Stimulated activated CD8-positive, alpha-beta memory T cell treated with anti-CD3 and anti-CD28 coated beads, Interleukin-12 subunit alpha, Interleukin-12 subunit beta, amount 100 ng/mL, for 24 hours (primary cell): Measurements from ENCODE around the gene PDE4DIP.
"Not testable (repeated sequence)": the region's sequence is repeated elsewhere in the genome, so short reads cannot be mapped to it uniquely, and the experiment has no call there.

Source experiments
- DNase-seq: peaks from one replicate; pipeline ENCODE4 v3.0.0-alpha.2; 2020; ENCODE audit errors: extremely low read depth

Gene PDE4DIP

DNA sequence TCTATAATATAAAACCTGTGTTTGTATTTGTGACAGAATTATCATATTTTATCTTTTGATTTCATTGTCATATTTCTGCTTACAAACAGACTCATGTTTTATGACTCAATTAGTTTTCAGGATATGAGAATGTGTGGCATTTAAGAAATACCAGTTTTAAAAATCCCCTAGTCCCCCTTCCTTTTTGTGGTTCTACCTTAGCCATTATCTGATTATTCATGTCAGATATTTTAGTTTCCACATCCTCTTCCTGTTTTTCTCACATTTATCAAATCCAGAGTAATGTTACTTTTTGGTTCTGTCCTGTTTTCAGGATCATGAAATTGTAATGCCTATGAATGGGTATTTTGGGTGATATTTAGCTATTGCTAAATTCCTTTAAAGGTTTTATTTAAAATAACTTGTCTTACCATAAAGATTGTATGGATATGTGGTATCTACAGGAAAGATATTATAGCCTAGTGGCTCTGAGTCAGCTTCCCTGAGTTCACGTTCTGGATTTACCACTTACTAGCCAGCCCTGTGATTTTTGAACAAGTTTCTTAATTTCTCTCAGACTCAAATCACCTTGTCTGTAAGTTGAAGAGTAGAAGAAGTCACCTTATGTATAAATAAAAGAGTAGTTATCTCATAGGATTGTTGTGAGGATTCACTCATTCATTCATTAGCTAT lies 131.8 kb downstream of the PDE4DIP start:
- DNase-seq = not testable (repeated sequence)

DNA sequence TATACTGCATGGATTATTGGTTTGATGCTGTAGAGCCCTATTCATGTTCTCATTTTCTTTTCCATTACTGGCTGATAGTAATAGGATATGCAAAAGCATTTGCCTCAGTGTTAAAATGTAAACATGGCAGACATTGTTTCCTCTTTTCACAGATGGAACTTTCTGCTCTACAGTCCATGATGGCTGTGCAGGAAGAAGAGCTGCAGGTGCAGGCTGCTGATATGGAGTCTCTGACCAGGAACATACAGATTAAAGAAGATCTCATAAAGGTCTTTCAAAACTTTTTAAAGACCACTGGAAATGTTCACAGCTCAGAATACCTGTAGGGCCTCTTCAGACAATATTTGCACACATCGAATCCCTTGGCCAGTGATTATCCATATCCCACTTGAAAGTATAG lies 133.6 kb downstream of the PDE4DIP start:
- DNase-seq = not testable (repeated sequence)

DNA sequence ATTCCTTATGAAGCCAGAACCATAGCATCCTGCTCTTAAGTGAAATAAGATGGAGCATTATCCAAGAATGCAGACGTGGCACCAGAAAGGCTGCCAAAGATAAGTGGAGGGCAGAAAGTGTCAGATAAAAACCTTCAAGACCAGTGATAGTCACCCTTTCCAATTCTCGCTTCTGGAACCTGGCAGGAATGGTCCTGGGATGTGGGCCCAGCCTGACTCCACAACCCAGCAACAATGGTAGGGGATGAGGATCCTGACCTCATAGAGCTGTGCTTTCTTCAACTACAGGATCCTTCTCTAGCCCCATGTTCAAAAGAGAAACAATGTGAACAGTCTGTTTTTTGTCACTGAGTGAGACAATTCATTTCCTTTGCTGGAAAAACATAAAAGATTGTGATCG lies 145.2 kb downstream of the PDE4DIP start:
- not testable (repeated sequence) for DNase-seq

DNA sequence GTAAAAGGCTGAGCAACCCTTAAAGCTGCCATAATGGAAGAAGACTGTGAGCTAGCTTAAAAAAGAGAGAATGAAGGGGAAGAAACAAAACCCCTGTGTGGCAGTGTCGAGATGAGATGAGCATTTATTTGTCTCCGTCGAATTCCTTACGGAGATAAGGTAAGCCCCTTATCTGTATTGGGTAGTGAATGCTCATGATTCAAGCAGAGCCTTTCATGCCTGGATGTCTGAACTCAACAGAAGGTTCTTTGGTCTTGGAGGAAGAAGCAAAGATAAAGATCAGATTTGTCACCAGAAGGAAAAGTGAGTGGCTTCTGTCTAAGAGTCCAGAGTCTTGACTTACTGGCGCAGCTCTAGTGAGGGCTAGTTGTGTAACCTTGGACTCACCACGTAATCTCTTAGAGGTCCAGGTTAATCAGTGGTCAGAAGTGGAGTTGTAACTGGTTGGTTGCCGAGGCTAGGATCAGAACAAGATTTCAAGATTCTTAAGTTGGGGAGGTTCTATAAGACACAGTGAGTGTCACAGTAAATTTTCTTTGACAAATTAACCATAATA lies 146.1 kb downstream of the PDE4DIP start:
- DNase-seq = not testable (repeated sequence)

DNA sequence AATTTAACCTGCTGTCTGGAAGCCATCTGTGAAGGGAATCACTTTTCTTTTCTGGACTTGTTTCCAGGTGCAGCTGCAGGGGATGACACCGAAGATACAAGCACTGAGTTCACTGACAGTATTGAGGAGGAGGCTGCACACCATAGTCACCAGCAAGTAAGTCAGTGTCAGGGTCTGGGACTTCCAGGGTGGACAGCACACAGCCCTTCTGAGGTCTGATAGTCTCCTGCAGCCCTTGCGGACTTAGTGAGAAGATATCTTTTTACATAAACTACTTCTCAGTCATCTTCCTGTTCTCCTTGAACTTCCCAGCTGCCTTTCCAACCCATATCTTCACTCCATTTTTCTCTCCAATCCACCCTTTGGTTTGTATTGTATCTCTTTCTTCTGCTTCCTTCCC lies 147.6 kb downstream of the PDE4DIP start:
- DNase-seq = not testable (repeated sequence)

DNA sequence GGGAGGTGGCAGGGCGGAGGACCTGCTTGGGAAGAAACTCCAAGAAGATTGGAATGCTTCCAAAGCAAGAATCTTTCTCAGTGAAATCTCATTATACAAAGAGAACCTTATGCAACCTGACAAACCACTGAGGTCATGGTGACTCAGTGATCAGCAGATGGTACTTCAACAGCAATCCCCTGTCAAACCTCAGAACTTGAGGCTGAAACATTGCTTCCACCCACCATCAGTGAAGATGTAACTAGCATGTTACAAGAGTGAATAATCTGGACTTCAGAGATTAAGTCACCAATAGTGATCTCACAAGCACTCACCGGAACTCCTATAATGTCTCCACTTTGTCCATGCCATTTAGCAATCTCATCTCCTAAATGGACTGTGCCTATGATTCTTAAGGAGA lies 148.1 kb downstream of the PDE4DIP start:
- DNase-seq = not testable (repeated sequence)

DNA sequence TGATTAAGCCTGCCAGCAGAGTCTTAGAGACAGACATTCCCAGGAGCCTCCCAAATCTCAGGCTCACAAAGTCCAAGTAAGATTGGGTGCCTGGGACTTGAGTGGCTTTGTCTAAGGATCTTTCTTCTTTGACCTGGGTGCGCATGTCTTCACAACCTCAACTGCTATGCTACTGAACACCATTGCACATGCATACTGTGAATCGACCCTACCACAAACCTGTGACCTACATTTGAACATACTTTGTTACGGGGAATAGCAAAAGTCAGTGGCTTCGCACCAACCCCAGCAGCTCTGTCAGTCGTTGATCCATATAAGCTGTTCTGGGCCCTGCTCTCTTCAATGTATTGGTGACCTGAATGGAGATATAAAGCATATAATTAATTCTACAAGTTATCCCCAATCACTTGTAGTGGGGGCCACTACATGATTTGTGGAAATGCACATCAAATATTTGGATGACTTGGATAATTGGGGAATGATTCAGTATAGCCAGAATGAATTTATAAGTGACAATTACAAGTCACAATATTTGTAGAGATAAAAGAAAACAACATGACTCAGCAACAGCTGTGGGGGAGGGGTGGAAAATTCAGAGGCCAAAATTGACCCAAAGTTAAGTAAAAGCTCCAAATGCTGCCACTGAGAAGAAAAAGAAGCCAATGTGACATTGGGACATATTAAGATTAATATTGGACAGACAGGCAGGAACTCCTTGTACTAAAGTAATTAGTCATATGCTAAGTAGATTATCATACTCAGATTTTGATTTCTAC lies 152.4 kb downstream of the PDE4DIP start:
- DNase-seq = not testable (repeated sequence)

DNA sequence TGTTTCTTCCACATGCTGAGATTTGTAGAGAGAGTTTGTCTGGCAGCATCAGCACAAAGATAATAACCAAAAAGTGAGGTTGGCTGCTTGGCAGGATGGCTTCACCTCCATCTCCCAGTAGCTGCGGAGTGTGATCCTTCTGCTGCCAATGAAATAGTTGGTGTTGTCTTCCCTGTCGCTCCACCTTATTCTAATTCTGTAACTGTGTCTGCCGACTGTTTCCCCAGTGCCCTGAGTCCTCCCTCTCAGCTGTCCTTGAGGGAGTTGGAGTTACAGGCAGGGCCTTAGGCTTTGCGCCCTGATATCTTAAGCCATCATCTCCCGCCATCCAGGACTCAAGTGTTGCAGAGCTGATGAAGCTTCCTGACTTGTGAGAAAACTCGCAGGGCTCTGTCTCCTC lies 153.2 kb downstream of the PDE4DIP start:
- DNase-seq = not testable (repeated sequence)

DNA sequence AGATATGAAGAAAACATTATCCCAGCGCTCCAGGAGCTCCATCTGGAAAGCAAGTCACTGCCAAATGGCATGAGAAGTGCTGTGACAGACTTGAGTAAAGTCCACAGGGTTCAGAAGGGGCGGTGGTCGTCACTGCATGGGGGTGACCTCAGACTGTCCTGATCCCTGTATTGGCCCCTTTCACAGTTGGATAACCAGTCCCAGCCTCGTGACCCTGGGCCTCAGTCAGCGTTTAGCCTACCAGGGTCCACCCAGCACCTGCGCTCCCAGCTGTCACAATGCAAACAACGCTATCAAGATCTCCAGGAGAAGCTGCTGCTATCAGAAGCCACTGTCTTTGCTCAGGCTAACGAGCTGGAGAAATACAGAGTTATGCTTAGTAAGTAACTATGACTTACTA lies 158.4 kb downstream of the PDE4DIP start:
- DNase-seq = not testable (repeated sequence)

DNA sequence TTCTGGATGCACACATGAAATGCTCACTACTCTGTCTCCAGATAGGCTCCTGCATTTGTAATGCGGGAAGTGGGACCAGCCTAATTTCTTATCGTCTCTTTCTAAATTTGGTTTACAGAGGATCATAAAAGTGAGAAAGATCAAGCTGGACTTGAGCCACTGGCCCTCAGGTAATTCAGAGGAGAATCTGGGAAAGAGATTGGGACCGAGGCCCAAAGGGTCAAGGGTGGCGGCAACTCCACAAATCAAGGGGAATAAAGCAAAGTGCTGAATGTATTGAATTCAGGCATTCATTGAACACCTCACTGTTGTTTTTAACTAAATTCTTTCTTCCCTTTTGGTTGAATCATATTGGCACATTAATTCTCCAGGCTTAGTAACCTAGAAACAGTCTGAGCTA lies 164.1 kb downstream of the PDE4DIP start:
- DNase-seq = not testable (repeated sequence)

DNA sequence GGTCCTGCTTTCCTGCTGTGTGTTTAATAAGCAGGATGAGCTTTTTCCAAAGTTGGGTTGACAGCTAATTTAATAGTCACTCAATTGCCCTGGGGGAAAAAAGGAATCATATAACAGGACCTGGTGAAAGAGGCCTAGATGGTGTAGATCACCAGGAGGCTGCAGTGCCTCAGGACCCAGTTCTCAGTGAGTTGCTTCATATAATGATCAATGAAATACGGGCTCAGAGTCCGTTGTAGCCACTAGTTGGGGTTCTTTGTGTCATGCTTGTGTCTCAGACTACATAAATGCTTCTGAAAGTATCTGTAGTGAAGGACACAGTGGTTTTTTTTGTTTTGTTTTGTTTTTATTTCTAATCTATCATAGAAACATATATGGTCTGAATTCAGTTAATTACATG lies 164.5 kb downstream of the PDE4DIP start:
- DNase-seq = not testable (repeated sequence)

DNA sequence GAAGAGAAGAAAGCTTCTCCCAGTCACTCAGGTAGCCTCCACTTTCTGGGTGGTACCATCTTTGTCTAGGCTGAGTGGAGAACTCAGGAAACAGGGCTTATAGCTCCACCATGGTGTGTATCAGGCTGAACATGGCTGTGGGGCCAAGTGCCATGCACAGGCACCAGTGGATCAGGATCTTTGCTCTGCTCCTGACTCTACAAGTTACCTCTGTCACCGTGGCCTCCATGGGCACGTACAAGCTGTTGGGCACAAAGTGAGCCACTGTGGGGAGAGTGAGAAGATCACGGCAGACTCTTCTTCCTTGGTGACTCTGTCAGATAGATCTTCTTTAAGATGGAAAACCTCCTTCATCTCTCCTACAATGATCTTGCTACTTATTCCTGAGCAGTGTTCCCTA lies 165.5 kb downstream of the PDE4DIP start:
- DNase-seq = not testable (repeated sequence)

DNA sequence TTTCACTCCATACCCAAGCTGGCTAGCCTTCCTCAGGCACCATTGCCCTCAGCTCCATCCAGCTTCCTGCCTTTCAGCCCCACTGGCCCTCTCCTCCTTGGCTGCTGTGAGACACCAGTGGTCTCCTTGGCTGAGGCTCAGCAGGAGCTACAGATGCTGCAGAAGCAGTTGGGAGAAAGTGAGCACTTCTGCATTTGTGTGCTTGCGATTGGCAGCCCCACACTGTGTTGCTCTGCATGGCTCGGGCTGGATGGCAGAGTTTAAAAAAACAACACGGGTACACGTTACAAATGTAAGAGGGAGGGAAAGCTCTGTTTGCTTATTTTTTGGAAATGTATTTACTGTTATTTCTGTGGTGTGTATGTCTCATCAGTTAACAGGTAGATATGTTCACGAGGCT lies 168.4 kb downstream of the PDE4DIP start:
- DNase-seq = not testable (repeated sequence)

DNA sequence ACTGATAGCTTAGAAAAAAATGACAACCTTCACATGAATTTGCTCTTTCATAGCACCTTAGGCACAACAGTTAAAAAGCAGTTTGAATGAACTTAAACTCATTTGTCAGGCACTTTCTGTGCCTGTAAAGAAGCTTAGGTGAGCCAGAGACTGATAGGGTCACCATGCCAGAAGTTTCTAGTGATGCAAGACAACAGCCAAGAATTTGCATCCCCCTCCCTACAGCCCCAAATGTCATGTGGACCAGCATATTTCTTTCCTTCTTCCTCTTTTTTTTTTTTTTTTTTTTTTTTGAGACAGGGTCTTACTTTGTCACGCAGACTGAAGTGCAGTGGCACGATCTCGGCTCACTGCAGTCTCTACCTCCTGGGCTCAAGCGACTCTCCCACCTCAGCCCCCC lies 169.3 kb downstream of the PDE4DIP start:
- not testable (repeated sequence) for DNase-seq

DNA sequence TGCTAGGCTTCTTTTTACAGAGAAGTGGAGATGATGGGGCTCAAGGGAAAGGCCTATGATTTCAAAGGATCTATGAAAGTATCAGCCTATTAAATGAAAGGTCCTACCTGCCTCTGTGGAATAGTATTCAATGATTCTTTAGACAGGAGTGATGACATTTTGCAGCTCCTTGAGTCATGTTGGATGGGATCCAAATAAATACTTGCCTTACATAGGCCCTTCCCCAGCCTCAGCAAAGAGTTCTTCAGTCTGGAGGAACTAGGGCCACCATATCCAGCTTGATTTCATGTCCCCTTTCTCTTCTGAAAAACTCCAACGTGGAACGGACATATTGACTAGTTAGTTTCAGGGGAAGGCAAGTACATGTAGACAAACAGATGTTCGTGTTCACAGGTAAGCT lies 171.3 kb downstream of the PDE4DIP start:
- DNase-seq = not testable (repeated sequence)

DNA sequence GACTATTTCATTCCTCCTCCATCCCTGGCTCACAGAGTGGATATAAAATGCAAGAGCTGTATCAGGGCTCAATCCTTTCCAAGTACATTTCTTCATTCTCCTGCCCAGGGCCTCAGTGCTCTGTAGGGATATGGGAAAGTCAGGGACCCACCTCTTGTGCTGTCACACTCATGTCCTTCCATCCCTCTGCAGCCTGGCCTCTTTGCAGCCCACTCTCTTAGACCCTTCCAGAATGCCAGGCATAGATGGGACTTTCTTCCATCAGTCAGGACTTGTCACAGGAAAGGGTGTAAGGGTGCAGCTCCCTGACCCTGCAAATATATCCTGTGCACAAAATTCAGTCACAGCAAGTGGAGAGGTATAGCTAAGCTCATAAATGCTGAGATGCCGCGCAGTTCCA lies 172.4 kb downstream of the PDE4DIP start:
- not testable (repeated sequence) for DNase-seq

DNA sequence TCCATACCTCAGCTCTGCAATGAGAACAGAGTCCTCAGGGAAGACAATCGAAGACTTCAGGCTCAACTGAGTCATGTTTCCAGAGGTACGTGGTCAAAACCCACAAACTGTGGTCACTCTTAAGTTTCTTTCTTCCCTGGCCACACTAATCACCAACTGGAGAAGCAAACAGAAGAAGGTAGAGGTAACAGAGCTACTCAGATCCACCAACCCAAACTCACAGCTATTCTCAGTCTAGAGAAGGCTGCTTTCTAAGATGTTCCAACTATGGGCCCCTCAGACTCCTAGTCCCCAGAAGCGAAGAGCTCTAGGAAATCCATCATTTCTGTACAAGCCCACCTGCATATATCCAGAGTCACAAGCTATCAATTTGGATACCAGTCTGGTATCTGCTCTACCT lies 174.3 kb downstream of the PDE4DIP start:
- not testable (repeated sequence) for DNase-seq

DNA sequence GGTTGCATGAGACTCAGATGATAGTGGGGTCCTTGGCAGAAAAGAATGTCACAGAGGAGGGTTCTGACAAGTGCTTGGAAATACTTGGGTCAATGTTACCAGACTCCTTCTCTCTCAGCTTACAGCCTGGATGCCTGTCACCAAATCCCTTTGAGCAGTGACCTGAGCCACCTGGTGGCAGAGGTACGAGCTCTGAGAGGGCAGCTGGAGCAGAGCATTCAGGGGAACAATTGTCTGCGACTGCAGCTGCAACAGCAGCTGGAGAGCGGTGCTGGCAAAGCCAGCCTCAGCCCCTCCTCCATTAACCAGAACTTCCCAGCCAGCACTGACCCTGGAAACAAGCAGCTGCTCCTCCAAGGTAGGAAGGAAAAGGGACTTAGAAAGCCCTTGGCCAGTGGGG lies 180.1 kb downstream of the PDE4DIP start:
- not testable (repeated sequence) for DNase-seq

DNA sequence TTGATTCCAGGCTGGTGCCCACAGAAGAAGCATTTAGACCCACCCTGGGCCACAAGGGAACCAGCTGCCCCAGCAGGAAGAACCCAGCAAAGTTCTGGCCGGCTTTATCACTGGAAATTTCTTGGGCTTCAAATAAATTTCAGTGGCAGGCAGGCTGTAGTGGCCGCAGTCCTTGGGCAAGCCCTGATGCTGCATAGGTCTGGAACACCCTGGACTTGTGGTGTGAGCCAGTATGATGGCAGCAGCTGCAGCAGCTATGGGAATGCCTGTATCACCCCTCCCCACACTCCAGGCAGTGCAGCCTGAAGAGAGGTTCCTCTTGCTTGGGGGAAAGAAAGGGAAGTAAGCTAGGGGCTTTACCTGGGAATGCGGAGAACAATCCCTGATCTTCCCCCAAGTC lies 189.7 kb downstream of the PDE4DIP start:
- DNase-seq = not testable (repeated sequence)

DNA sequence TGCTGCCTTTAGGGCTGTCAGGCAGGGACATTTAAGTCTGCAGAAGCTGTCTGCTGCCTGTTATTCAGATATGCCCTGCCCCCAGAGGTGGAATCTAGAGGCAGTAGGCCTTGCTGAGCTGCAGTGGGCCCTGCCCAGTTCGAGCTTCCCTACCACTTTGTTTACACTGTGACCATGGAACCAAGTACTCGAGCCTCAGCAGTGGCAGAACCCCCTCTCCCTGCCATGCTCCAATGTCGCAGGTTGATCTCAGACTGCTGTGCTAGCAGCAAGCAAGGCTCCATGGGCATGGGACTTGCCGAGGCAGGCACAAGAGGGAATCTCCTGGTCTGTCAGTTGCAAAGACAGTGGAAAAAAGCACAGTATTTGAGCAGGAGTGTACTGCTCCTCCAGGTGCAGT lies 198.8 kb downstream of the PDE4DIP start:
- not testable (repeated sequence) for DNase-seq

DNA sequence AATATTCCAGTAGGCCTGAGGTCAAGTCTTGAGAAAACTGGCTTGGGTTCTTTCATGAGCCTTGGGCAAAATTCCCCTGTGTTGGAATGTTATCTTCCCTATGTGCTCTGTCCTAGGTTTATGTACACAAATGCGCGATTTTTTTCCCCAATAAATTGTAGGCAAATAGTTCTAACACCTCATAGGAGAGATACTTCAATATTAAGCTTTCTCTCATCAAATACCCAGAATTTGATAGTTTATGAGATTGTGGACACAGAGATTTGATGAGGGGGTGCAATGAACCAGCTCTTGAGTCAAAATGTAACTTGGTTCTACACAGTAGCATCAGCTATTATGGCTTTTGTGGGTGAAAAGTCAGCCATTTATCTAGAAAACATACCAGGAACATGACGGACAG lies 220.4 kb downstream of the PDE4DIP start:
- not testable (repeated sequence) for DNase-seq

DNA sequence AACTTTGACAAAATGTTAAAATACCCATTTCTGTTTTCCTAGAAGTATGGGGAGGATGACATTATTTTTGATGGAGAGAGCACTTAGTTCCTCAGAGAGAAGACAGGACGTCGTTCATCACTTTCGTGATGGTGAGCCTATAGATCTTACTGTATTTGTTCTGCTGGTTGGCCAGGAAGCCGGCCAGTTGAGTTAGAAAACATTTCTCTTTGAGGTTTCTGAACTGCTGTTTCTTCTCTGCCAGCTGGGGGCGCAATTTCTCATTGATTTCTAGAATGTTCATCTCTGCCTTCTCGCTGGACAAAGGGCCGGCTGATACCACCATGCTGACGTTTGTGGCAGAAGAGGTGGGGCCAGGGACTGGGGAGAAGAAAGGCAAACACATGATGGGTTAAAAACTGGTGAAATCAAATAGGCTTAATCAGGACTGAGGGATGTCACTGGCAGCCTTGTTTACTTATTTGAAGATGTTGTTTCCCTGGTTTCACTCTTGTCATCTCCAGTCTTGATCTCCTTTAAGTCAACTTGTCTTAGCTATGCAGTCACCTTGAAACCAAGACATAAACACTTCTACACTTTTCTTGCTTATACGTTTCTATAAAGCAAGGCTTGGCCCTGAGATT lies 231.4 kb downstream of the PDE4DIP start:
- DNase-seq = not testable (repeated sequence)
